Keratinocyte (primary cell): Measurements from ENCODE around the gene WNT7B. TPM values are rescaled to one million over a fixed set of nuclear protein-coding genes. Genes with fewer than 3 reads are reported as not detected.

Experiments
- DNase-seq: peaks from one replicate; pipeline ENCODE4 v3.0.0-alpha.2; 2011; ENCODE audit warnings: low read depth, missing footprints, low spot score
- FAIRE-seq: peaks from 2 replicates; lab custom pipeline; 2011; peaks lifted over from hg19 to GRCh38; lab: Jason Lieb, UNC
- H2AFZ ChIP-seq: 2 replicates; pipeline ENCODE4 v1.6.0; 2012; ENCODE audit warnings: low read length, control low read depth, inconsistent platforms; ENCODE audit not compliant: control insufficient read depth
- H3K27ac ChIP-seq: 2 replicates; pipeline ENCODE4 v1.5.1; 2011; ENCODE audit warnings: low read length; ENCODE audit not compliant: control insufficient read depth, insufficient read depth
- H3K27me3 ChIP-seq: 3 replicates; pipeline ENCODE4 v1.6.0; 2011; ENCODE audit warnings: low read length; ENCODE audit not compliant: control insufficient read depth, insufficient read depth; ENCODE audit errors: extremely low read depth
- H3K36me3 ChIP-seq, 2 experiments: 2 replicates in 1 of 2; 3 replicates in 1 of 2; pipeline ENCODE4 v1.5.1; 2011; ENCODE audit warnings: low read length in 2 of 2, mild to moderate bottlenecking in 1 of 2; ENCODE audit not compliant: control insufficient read depth in 2 of 2, insufficient read depth in 2 of 2; ENCODE audit errors: extremely low read depth in 1 of 2
- H3K4me1 ChIP-seq: 3 replicates; pipeline ENCODE4 v1.5.1; 2011; ENCODE audit warnings: low read length; ENCODE audit not compliant: control insufficient read depth, insufficient read depth; ENCODE audit errors: extremely low read depth
- H3K4me2 ChIP-seq: 3 replicates; pipeline ENCODE4 v1.6.0; 2011; ENCODE audit warnings: low read depth, low read length; ENCODE audit not compliant: control insufficient read depth, insufficient read depth; ENCODE audit errors: extremely low read depth
- H3K4me3 ChIP-seq, 3 experiments: fragments of 200-600 bp in 1 of 3; sonication (generic) in 1 of 3; 2 replicates in 2 of 3; 3 replicates in 1 of 3; pipeline ENCODE4 v1.5.1; 2011 to 2016; ENCODE audit warnings: low read length in 3 of 3, mild to moderate bottlenecking in 3 of 3, control low read depth in 2 of 3, inconsistent platforms in 1 of 3, low read depth in 1 of 3, mixed read lengths in 1 of 3, mixed run types in 1 of 3, moderate library complexity in 1 of 3; ENCODE audit not compliant: control insufficient read depth in 2 of 3, insufficient read depth in 2 of 3; ENCODE audit errors: extremely low read depth in 1 of 3
- H3K79me2 ChIP-seq: 2 replicates; pipeline ENCODE4 v1.6.0; 2012; ENCODE audit warnings: low read length; ENCODE audit not compliant: control insufficient read depth, insufficient read depth
- H3K9ac ChIP-seq: 3 replicates; pipeline ENCODE4 v1.6.0; 2011; ENCODE audit warnings: low read length; ENCODE audit not compliant: control insufficient read depth, insufficient read depth; ENCODE audit errors: extremely low read depth
- H3K9me1 ChIP-seq: 3 replicates; pipeline ENCODE4 v1.6.0; 2011; ENCODE audit warnings: low read length; ENCODE audit not compliant: control insufficient read depth, insufficient read depth; ENCODE audit errors: extremely low read depth
- H3K9me3 ChIP-seq: 2 replicates; pipeline ENCODE4 v1.5.1; 2012; ENCODE audit warnings: low read depth, low read length; ENCODE audit not compliant: control insufficient read depth
- H4K20me1 ChIP-seq: 3 replicates; pipeline ENCODE4 v1.6.0; 2011; ENCODE audit warnings: low read length; ENCODE audit not compliant: control insufficient read depth, insufficient read depth; ENCODE audit errors: extremely low read depth
- EZH2 ChIP-seq: IDR thresholded peaks from one replicate; pipeline ENCODE4 v1.6.1; 2012; ENCODE audit warnings: inconsistent platforms, mild to moderate bottlenecking, low read length, moderate library complexity
- dilution Hi-C: fragments of 300-500 bp; cut with MboI; formaldehyde crosslinking; loops from one replicate; pipeline ENCODE4 v1.7.0; 2020; ENCODE audit warnings: low sequenced_read_pairs; ENCODE audit not compliant: extremely low pct_ligation_motif_present
- polyA plus RNA-seq, 5 experiments: library from polyadenylated mRNA; depleted of rRNA in 3 of 5; stranded (reverse) in 3 of 5; stranded (forward) in 1 of 5; unstranded in 1 of 5; fragments of >200 nt; gene quantifications; 1 replicate in 1 of 5; 2 replicates in 3 of 5; 3 replicates in 1 of 5; pipeline versions ENCODE4 v1.2.1 to v1.2.3, GENCODE V29; 2011 to 2012; ENCODE audit warnings: missing spikeins in 2 of 5, low read depth in 1 of 5, low replicate concordance in 1 of 5
- TF ChIP-seq, protein P1 (sequence below), 3 experiments: IDR thresholded peaks in 1 of 3; conservative IDR thresholded peaks in 1 of 3; optimal IDR thresholded peaks in 1 of 3; 2 replicates in 2 of 3; 3 replicates in 1 of 3; pipeline versions ENCODE3 to v1.5.1; 2011; ENCODE audit warnings: low read length in 3 of 3, mild to moderate bottlenecking in 3 of 3, moderate library complexity in 2 of 3, control low read depth in 1 of 3, inconsistent platforms in 1 of 3; ENCODE audit not compliant: insufficient read depth in 2 of 3; ENCODE audit errors: extremely low read depth in 1 of 3

WNT7B gene
- polyA plus RNA-seq, 1 donor (not counting 4 experiments of a cell fraction or from before 2014, with no cell fraction given): 1.7 TPM

DNA sequence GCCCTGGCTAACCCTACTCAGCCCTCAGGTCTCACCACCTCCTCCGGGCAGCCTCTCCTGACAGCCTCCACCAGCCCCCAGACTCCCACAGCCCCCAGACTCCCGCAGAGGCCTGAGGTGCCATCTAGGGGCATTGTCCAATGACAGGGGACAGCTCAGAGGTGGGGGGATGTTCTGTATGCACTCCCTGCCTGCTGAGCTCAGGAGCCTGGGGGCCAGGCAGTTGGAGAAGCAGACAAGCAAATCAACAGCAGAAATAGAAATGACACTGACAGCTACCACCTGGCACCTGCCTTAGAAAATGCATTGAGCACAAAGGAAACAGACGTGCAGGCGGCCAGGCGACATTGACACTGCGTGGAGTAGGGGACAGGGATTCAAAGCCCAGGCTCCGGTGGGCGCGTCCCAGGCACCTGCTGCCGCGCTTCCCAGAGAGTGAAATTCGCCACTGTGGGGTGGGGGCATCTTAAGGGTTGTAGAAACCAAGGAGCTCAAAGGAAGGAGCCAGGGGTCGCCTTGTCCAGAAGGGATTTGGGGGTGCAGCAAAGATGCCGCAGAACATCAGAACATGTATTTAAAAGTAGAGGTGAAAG is 22.5 kb upstream of the WNT7B start:
- no peak overlapping the region for H3K4me2 ChIP-seq
- H4K20me1 ChIP-seq: no peaks in the 10 kb centered on the region
- H3K27me3 ChIP-seq: peaks cover 4% of the 10 kb centered on the region
- no peaks in the 10 kb centered on the region for H3K79me2 ChIP-seq
- TF ChIP-seq EZH2: no peak
- TF ChIP-seq, protein P1, sequence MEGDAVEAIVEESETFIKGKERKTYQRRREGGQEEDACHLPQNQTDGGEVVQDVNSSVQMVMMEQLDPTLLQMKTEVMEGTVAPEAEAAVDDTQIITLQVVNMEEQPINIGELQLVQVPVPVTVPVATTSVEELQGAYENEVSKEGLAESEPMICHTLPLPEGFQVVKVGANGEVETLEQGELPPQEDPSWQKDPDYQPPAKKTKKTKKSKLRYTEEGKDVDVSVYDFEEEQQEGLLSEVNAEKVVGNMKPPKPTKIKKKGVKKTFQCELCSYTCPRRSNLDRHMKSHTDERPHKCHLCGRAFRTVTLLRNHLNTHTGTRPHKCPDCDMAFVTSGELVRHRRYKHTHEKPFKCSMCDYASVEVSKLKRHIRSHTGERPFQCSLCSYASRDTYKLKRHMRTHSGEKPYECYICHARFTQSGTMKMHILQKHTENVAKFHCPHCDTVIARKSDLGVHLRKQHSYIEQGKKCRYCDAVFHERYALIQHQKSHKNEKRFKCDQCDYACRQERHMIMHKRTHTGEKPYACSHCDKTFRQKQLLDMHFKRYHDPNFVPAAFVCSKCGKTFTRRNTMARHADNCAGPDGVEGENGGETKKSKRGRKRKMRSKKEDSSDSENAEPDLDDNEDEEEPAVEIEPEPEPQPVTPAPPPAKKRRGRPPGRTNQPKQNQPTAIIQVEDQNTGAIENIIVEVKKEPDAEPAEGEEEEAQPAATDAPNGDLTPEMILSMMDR (optimal IDR thresholded peaks at IDR 0.05 in 1 of 3, IDR thresholded peaks at IDR 0.05 in 1 of 3, conservative IDR thresholded peaks at IDR 0.05 in 1 of 3; ENCODE audit: extremely low read depth in 1 of 3, insufficient read depth in 2 of 3, low read length in 3 of 3): no peak
- dilution Hi-C loops: no loop called here
- DNase-seq (no peak), FAIRE-seq (no peak)
- no peak overlapping the region for H3K4me3 ChIP-seq
- no peak overlapping the region for H2AFZ ChIP-seq
- no peaks in the 10 kb centered on the region for H3K9me3 ChIP-seq
- H3K27ac ChIP-seq: no peak overlapping the region
- peaks cover 8% of the 10 kb centered on the region for H3K4me1 ChIP-seq
- no peaks in the 10 kb centered on the region for H3K9me1 ChIP-seq
- H3K9ac ChIP-seq: no peak overlapping the region
- H3K36me3 ChIP-seq: no peaks in the 10 kb centered on the region

DNA sequence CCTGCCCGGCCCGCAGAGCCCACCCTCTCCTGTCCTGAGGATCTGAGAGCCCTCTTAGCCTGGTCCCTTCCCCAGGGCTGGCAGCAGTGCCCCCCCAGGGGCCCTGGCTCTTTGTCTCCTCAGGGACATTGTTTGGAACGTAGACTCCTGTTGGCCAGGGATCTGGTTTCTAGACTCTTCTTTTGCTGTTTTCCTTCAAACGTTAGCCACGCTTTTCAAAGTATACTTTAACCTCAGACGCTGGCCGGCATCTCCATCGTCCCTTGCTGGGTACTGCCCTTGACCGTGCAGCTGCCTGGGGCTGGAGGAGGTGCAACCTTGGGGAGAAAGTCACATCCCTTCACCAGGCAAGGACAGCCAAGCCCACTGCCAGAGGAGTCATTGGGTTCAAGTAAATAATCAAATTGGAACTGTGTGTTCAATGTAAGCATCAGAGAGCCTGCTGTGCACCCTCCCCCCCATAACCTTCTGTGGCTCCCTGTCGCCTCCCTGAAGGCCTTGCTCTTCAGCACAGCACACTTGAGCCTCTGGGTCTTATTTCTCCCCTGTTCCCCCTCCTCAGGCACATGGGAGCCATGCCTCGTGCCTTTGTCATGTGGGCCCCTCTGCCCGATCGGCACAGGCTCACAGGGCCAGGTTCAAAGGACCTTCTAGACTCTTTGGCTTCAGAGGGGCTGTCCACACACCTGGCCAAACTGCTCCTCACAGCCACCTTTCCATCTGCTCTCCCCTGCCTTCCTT is 21.8 kb upstream of the WNT7B start:
- dilution Hi-C loops: no loop called here
- H3K4me1 ChIP-seq: peaks cover 8% of the 10 kb centered on the region

More for the DNA sequence above, 21.8 kb upstream of the WNT7B start:
- H3K9ac ChIP-seq: no peak overlapping the region
- H3K9me1 ChIP-seq: no peaks in the 10 kb centered on the region
- FAIRE-seq: no peak
- no peak overlapping the region for H2AFZ ChIP-seq
- H3K79me2 ChIP-seq: no peaks in the 10 kb centered on the region
- no peaks in the 10 kb centered on the region for H3K9me3 ChIP-seq
- DNase-seq: no peak
- H3K36me3 ChIP-seq: no peaks in the 10 kb centered on the region
- peaks cover 4% of the 10 kb centered on the region for H3K27me3 ChIP-seq
- no peak overlapping the region for H3K27ac ChIP-seq
- no peaks in the 10 kb centered on the region for H4K20me1 ChIP-seq
- no peak overlapping the region for H3K4me2 ChIP-seq
- TF ChIP-seq, protein P1 (optimal IDR thresholded peaks at IDR 0.05 in 1 of 3, IDR thresholded peaks at IDR 0.05 in 1 of 3, conservative IDR thresholded peaks at IDR 0.05 in 1 of 3; ENCODE audit: extremely low read depth in 1 of 3, insufficient read depth in 2 of 3, low read length in 3 of 3): no peak
- TF ChIP-seq EZH2: no peak
- H3K4me3 ChIP-seq: no peak overlapping the region
